ENCODE measurements around the gene FSCN2.

The FSCN2 gene

GRCh38 chr17:81527591-81528383, at the start of gene FSCN2:
TSS of gene FSCN2 (plus strand) at chr17:81528377. CDS start at chr17:81528532, 155 bp downstream.
- DNase-seq (ENCODE audit: low read depth): no peak
- peak; percentile 33 for TF ChIP-seq CTCF (IDR thresholded peaks at IDR 0.05; ENCODE audit: low read length, missing control alignments)
- no peak within 1 kb of the TSS for H3K4me3 ChIP-seq (replicated peaks; ENCODE audit: low read depth, low read length)

GRCh38 chr17:81479175-81480071, 48.8 kb upstream of the FSCN2 start:
- TF ChIP-seq CTCF (IDR thresholded peaks at IDR 0.05; ENCODE audit: low read length, missing control alignments): no peak
- no peak for DNase-seq (ENCODE audit: low read depth)
- no peak overlapping the region for H3K4me3 ChIP-seq (replicated peaks; ENCODE audit: low read depth, low read length)

GRCh38 chr17:81480140-81481072, 47.8 kb upstream of the FSCN2 start:
- TF ChIP-seq CTCF (IDR thresholded peaks at IDR 0.05; ENCODE audit: low read length, missing control alignments): no peak
- peak; percentile 76 for DNase-seq (ENCODE audit: low read depth)
- no peak overlapping the region for H3K4me3 ChIP-seq (replicated peaks; ENCODE audit: low read depth, low read length)

GRCh38 chr17:81481073-81481799, 46.9 kb upstream of the FSCN2 start:
- peak overlapping the region; percentile 21 for H3K4me3 ChIP-seq (replicated peaks; ENCODE audit: low read depth, low read length)
- DNase-seq (ENCODE audit: low read depth): peak; percentile 62
- no peak for TF ChIP-seq CTCF (IDR thresholded peaks at IDR 0.05; ENCODE audit: low read length, missing control alignments)

GRCh38 chr17:81481815-81482505, 46.2 kb upstream of the FSCN2 start:
- H3K4me3 ChIP-seq (replicated peaks; ENCODE audit: low read depth, low read length): peak overlapping the region; percentile 21
- DNase-seq (ENCODE audit: low read depth): no peak
- TF ChIP-seq CTCF (IDR thresholded peaks at IDR 0.05; ENCODE audit: low read length, missing control alignments): no peak

All from fibroblast of pulmonary artery (primary cell).